ENCODE data around the gene NUSAP1. TPM values are rescaled to one million over a fixed set of nuclear protein-coding genes. Genes with fewer than 3 reads are reported as not detected.
"Not testable (repeated sequence)": the region's sequence is repeated elsewhere in the genome, so short reads cannot be mapped to it uniquely, and the experiment has no call there.

NUSAP1 gene
- total RNA-seq, 2 experiments from 2014 or later: 227 TPM

- POLR2A ChIA-PET: no interaction called here
- CTCF ChIA-PET: no interaction called here
- peaks cover 19% of the 10 kb centered on the region for H3K4me1 Mint-ChIP-seq (ENCODE audit: low read depth)
- H3K36me3 Mint-ChIP-seq: peaks cover 28% of the 10 kb centered on the region
- no peak for DNase-seq
- H3K27ac Mint-ChIP-seq: no peak overlapping the region
- intact Hi-C loops (cut with micrococcal nuclease): no loop called here
- H3K9me3 Mint-ChIP-seq: no peaks in the 10 kb centered on the region
- H3K4me3 Mint-ChIP-seq: no peak overlapping the region
- H3K27me3 Mint-ChIP-seq: no peaks in the 10 kb centered on the region
These were observed 40.2 kb upstream of the NUSAP1 start for GRCh38 chr15:41292521-41292920.

GRCh38 chr15:41301139-41301538, 31.5 kb upstream of the NUSAP1 start:
- DNase-seq; H3K27me3 Mint-ChIP-seq; H3K4me3 Mint-ChIP-seq; intact Hi-C loops (cut with micrococcal nuclease); CTCF ChIA-PET; H3K27ac Mint-ChIP-seq; POLR2A ChIA-PET; H3K9me3 Mint-ChIP-seq: not testable (repeated sequence)
- peaks cover 22% of the 10 kb centered on the region for H3K36me3 Mint-ChIP-seq
- peaks cover 11% of the 10 kb centered on the region for H3K4me1 Mint-ChIP-seq (ENCODE audit: low read depth)

GRCh38 chr15:41301587-41301986, 31.1 kb upstream of the NUSAP1 start:
- POLR2A ChIA-PET: no interaction called here
- intact Hi-C loops (cut with micrococcal nuclease): no loop called here
- CTCF ChIA-PET: no interaction called here
- no peaks in the 10 kb centered on the region for H3K9me3 Mint-ChIP-seq
- no peak for DNase-seq
- H3K4me1 Mint-ChIP-seq (ENCODE audit: low read depth): peaks cover 11% of the 10 kb centered on the region
- H3K4me3 Mint-ChIP-seq: no peak overlapping the region
- no peaks in the 10 kb centered on the region for H3K27me3 Mint-ChIP-seq
- peaks cover 22% of the 10 kb centered on the region for H3K36me3 Mint-ChIP-seq
- H3K27ac Mint-ChIP-seq: no peak overlapping the region

GRCh38 chr15:41304149-41304770, 28.4 kb upstream of the NUSAP1 start:
- Mint-ChIP-seq H3K9me3 (no peaks in the 10 kb centered on the region), H3K27ac (no peak overlapping the region), H3K27me3 (no peaks in the 10 kb centered on the region), H3K4me3 (no peak overlapping the region), H3K36me3 (peaks cover 19% of the 10 kb centered on the region), H3K4me1 (ENCODE audit: low read depth) (peaks cover 11% of the 10 kb centered on the region)
- intact Hi-C loops (cut with micrococcal nuclease): no loop called here
- CTCF ChIA-PET: interaction anchor here (0.6 kb wide), 1 partner anchor 160 kb away, joined by 3 read pairs; no protein-coding TSS in a partner anchor
- POLR2A ChIA-PET: no interaction called here
- no peak for DNase-seq

- POLR2A ChIA-PET: no interaction called here
- H3K27ac Mint-ChIP-seq: no peak overlapping the region
- H3K9me3 Mint-ChIP-seq: no peaks in the 10 kb centered on the region
These were observed 25.0 kb upstream of the NUSAP1 start for GRCh38 chr15:41307679-41308078.

DNA sequence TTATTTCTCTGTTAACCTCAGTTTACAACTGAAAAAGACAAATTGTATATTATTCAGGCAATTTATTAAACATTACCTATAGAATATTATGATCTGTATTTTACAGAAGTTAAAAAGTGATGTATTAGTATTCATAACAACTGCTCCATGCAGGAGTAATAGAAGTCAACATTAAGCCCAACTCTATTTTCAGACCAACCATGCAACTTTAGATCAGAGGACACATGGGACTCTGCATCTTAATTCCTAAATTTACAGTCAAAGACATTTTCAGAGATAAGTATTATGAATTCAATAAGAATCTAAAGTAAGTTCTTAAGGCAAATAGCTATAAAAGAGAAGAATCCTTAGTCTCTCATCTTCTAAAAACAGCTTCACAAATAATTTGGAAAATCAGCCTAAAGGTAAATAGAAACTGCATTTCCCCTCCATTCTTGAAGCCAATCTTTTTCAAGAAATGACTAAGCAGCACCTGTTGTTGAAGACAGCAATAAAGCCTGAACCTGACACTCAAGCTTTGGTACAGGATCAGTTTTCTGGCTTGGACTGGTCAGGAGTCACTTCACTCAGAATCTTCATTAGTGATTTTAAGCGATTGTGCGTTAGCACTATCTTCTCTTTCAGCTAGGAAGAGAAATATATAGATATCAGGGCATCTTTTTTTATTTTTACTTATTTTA, 23.3 kb upstream of the NUSAP1 start:
- CTCF ChIA-PET: interaction anchor here (1.0 kb wide), 1 partner anchor 21 kb away, joined by 3 read pairs; no protein-coding TSS in a partner anchor
- Mint-ChIP-seq H3K9me3 (no peaks in the 10 kb centered on the region), H3K27ac (no peak overlapping the region), H3K4me1 (ENCODE audit: low read depth) (no peaks in the 10 kb centered on the region), H3K4me3 (no peak overlapping the region), H3K36me3 (peaks cover 12% of the 10 kb centered on the region), H3K27me3 (no peaks in the 10 kb centered on the region)
- intact Hi-C loops (cut with micrococcal nuclease): no loop called here
- POLR2A ChIA-PET: interaction anchor here (2.4 kb wide), 1 partner anchor 23 kb away, joined by 8 read pairs; the partner anchor contains the start of genes NUSAP1 and OIP5
- DNase-seq: no peak

More at GRCh38 chr15:41307679-41308078, 25.0 kb upstream of the NUSAP1 start:
- H3K4me3 Mint-ChIP-seq: no peak overlapping the region
- no peak for DNase-seq
- peaks cover 7% of the 10 kb centered on the region for H3K36me3 Mint-ChIP-seq
- no peaks in the 10 kb centered on the region for H3K4me1 Mint-ChIP-seq (ENCODE audit: low read depth)
- CTCF ChIA-PET: interaction anchor here (0.6 kb wide), 2 partner anchors 9 to 404 kb away, joined by 3 to 4 read pairs; no protein-coding TSS in a partner anchor
- intact Hi-C loops (cut with micrococcal nuclease): no loop called here
- H3K27me3 Mint-ChIP-seq: no peaks in the 10 kb centered on the region

DNA sequence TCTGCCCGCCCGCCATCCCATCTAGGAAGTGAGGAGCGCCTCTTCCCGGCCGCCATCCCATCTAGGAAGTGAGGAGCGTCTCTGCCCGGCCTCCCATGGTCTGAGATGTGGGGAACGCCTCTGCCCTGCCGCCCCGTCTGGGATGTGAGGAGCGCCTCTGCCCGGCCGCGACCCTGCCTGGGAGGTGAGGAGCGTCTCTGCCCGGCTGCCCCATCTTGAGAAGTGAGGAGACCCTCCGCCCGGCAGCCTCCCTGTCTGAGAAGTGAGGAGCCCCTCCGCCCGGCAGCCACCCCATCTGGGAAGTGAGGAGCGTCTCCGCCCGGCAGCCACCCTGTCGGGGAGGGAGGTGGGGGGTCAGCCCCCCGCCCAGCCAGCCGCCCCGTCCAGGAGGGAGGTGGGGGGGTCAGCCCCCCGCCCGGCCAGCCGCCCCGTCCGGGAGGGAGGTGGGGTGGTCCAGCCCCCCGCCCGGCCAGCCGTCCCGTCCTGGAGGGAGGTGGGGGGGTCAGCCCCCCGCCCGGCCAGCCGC, 11.8 kb upstream of the NUSAP1 start:
- H3K27me3 Mint-ChIP-seq; H3K27ac Mint-ChIP-seq; CTCF ChIA-PET; DNase-seq; H3K4me3 Mint-ChIP-seq; POLR2A ChIA-PET; intact Hi-C loops (cut with micrococcal nuclease); H3K36me3 Mint-ChIP-seq; H3K9me3 Mint-ChIP-seq: not testable (repeated sequence)
- H3K4me1 Mint-ChIP-seq (ENCODE audit: low read depth): peaks cover 14% of the 10 kb centered on the region

- DNase-seq: no peak
These were observed 9.1 kb upstream of the NUSAP1 start for GRCh38 chr15:41323611-41324010.

GRCh38 chr15:41331281-41331680, 1.4 kb upstream of the NUSAP1 start:
- POLR2A ChIA-PET: no interaction called here
- no peaks in the 10 kb centered on the region for H3K9me3 Mint-ChIP-seq
- H3K27ac Mint-ChIP-seq: peak overlapping the region; percentile 97
- DNase-seq: no peak
- intact Hi-C loops (cut with micrococcal nuclease): loop anchor here (5.0 kb wide), 2 partner anchors 161 to 379 kb away; partner anchors contain the start of genes CHAC1 and ITPKA
- H3K27me3 Mint-ChIP-seq: no peaks in the 10 kb centered on the region
- H3K4me1 Mint-ChIP-seq (ENCODE audit: low read depth): peaks cover 18% of the 10 kb centered on the region
- peaks cover 23% of the 10 kb centered on the region for H3K36me3 Mint-ChIP-seq
- CTCF ChIA-PET: interaction anchor here (0.9 kb wide), 1 partner anchor 41 kb away, joined by 3 read pairs; no protein-coding TSS in a partner anchor
- H3K4me3 Mint-ChIP-seq: peak overlapping the region; percentile 99

More at GRCh38 chr15:41323611-41324010, 9.1 kb upstream of the NUSAP1 start:
- H3K27me3 Mint-ChIP-seq: no peaks in the 10 kb centered on the region
- H3K9me3 Mint-ChIP-seq: no peaks in the 10 kb centered on the region
- no peak overlapping the region for H3K4me3 Mint-ChIP-seq
- ChIA-PET CTCF (interaction anchor here (0.7 to 1.9 kb wide), 2 partner anchors 9 to 355 kb away, joined by 3 to 8 read pairs; partner anchors contain the start of genes NUSAP1 and OIP5), POLR2A (interaction anchor here (1.2 to 2.1 kb wide), 2 partner anchors 10 to 79 kb away, joined by 4 to 12 read pairs; partner anchors contain the start of genes NDUFAF1, NUSAP1 and OIP5)
- H3K36me3 Mint-ChIP-seq: peaks cover 9% of the 10 kb centered on the region
- H3K4me1 Mint-ChIP-seq (ENCODE audit: low read depth): peaks cover 14% of the 10 kb centered on the region
- intact Hi-C loops (cut with micrococcal nuclease): no loop called here
- H3K27ac Mint-ChIP-seq: peak overlapping the region; percentile 5

DNA sequence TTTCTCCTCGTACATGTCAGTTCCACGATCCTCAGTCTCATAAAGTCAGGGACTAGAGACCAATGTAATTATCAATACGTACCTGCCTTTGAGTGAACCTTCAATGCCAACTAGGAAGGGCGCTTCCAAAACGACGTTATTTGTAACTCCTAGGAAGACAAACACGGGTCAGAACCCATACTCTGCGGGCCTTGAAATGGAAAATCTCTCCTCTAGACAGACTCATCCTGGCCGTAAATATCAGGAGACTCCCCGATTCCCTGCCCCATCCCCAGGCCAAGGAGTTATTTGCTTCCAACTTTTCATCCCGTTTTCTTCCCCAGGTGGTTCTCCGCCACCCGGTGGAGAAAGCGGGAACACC, 868 bp upstream of the NUSAP1 start:
- peaks cover 23% of the 10 kb centered on the region for H3K4me1 Mint-ChIP-seq (ENCODE audit: low read depth)
- intact Hi-C loops (cut with micrococcal nuclease): loop anchor here (1.0 to 5.0 kb wide), 8 partner anchors 49 to 428 kb away; partner anchors contain the start of genes CHAC1, CHP1, INO80 and ITPKA
- peak overlapping the region; percentile 99 for H3K4me3 Mint-ChIP-seq
- DNase-seq: no peak
- no peaks in the 10 kb centered on the region for H3K9me3 Mint-ChIP-seq
- peaks cover 25% of the 10 kb centered on the region for H3K36me3 Mint-ChIP-seq
- no peaks in the 10 kb centered on the region for H3K27me3 Mint-ChIP-seq
- CTCF ChIA-PET: interaction anchor here (1.0 to 1.4 kb wide), 3 partner anchors 9 to 101 kb away, joined by 3 to 8 read pairs (median 8); partner anchors contain the start of gene CHP1
- peak overlapping the region; percentile 97 for H3K27ac Mint-ChIP-seq
- POLR2A ChIA-PET: interaction anchor here (0.9 to 1.9 kb wide), 7 partner anchors 15 to 218 kb away, joined by 3 to 13 read pairs (median 6); partner anchors contain the start of genes CHP1 and INO80

- POLR2A ChIA-PET: interaction anchor here (0.5 to 2.1 kb wide), 10 partner anchors 9 to 1302 kb away, joined by 3 to 13 read pairs (median 6); partner anchors contain the start of genes CHP1 and INO80
- DNase-seq: no peak
- intact Hi-C loops (cut with micrococcal nuclease): loop anchor here (5.0 kb wide), 2 partner anchors 159 to 381 kb away; partner anchors contain the start of genes CHAC1 and ITPKA
- CTCF ChIA-PET: interaction anchor here (0.6 to 1.4 kb wide), 10 partner anchors 8 to 225 kb away, joined by 3 to 8 read pairs (median 4); partner anchors contain the start of gene CHP1
- no peaks in the 10 kb centered on the region for H3K9me3 Mint-ChIP-seq
- no peaks in the 10 kb centered on the region for H3K27me3 Mint-ChIP-seq
- H3K4me3 Mint-ChIP-seq: peak overlapping the region; percentile 99
- peak overlapping the region; percentile 97 for H3K27ac Mint-ChIP-seq
- H3K4me1 Mint-ChIP-seq (ENCODE audit: low read depth): peaks cover 29% of the 10 kb centered on the region
- H3K36me3 Mint-ChIP-seq: peaks cover 32% of the 10 kb centered on the region
These were observed 413 bp downstream of the NUSAP1 start for GRCh38 chr15:41333026-41333562.

Measured in activated CD4-positive, alpha-beta memory T cell treated with anti-CD3 and anti-CD28 coated beads for 36 hours (primary cell).